GM18868 (cell line): Measurements from ENCODE around the gene RTL1.

Source experiments
- ATAC-seq: cut with Tn5 transposase; IDR thresholded peaks from one replicate; pipeline ENCODE4 v1.9.1; 2021; ENCODE audit warnings: mild to moderate bottlenecking, moderate library complexity; ENCODE audit not compliant: unreplicated experiment

The RTL1 gene

GRCh38 chr14:100882991-100883788 lies 20.3 kb downstream of the RTL1 start:
- ATAC-seq = no peak

- no peak for ATAC-seq
Observed at GRCh38 chr14:100882026-100882967, 21.2 kb downstream of the RTL1 start.

GRCh38 chr14:100881211-100882025 lies 22.1 kb downstream of the RTL1 start:
- no peak for ATAC-seq

GRCh38 chr14:100880271-100881101 lies 23.0 kb downstream of the RTL1 start:
- no peak for ATAC-seq

- ATAC-seq = no peak
Observed at GRCh38 chr14:100879782-100880181, 23.7 kb downstream of the RTL1 start.

GRCh38 chr14:100879194-100879593 lies 24.3 kb downstream of the RTL1 start:
- ATAC-seq = no peak

- ATAC-seq = no peak
Observed at GRCh38 chr14:100878271-100879146, 25.0 kb downstream of the RTL1 start.

GRCh38 chr14:100875861-100876590 lies 27.5 kb downstream of the RTL1 start:
- no peak for ATAC-seq

- no peak for ATAC-seq
Observed at GRCh38 chr14:100875126-100875525, 28.4 kb downstream of the RTL1 start.

GRCh38 chr14:100874411-100875091 lies 29.0 kb downstream of the RTL1 start:
- no peak for ATAC-seq

GRCh38 chr14:100874051-100874410 lies 29.5 kb downstream of the RTL1 start:
- no peak for ATAC-seq

- ATAC-seq = no peak
Observed at GRCh38 chr14:100873096-100873482, 30.4 kb downstream of the RTL1 start.

GRCh38 chr14:100872259-100873095 lies 31.0 kb downstream of the RTL1 start:
- no peak for ATAC-seq

- no peak for ATAC-seq
Observed at GRCh38 chr14:100871234-100872186, 32.0 kb downstream of the RTL1 start.

- no peak for ATAC-seq
Observed at GRCh38 chr14:100868621-100869370, 34.7 kb downstream of the RTL1 start.
